Fibroblast of the aortic adventitia (primary cell): ENCODE results near the gene SPAG9. TPM values are rescaled to one million over a fixed set of nuclear protein-coding genes. Genes with fewer than 3 reads are reported as not detected.

Source experiments
- DNase-seq: peaks from one replicate; pipeline ENCODE4 v3.0.0-alpha.2; 2010; ENCODE audit warnings: low read depth
- H3K4me3 ChIP-seq: 2 replicates; pipeline ENCODE4 v1.5.1; 2011; ENCODE audit warnings: low read depth, mild to moderate bottlenecking, control low read depth, low read length, moderate library complexity
- CTCF ChIP-seq: IDR thresholded peaks from 2 replicates; pipeline ENCODE4 v1.5.1; 2011; ENCODE audit warnings: mild to moderate bottlenecking, low read length, control low read depth, inconsistent platforms; ENCODE audit not compliant: insufficient read depth
- total RNA-seq: library from RNA; depleted of rRNA; stranded (reverse); fragments of >200 nt; gene quantifications from 2 replicates; pipeline ENCODE4 v1.2.3, GENCODE V29; 2012; ENCODE audit warnings: low replicate concordance

Gene SPAG9
- total RNA-seq, 1 donor = 135 TPM

- H3K4me3 ChIP-seq = no peak overlapping the region
- no peak for TF ChIP-seq CTCF
These were observed 180.6 kb downstream of the SPAG9 start for GRCh38 chr17:50939795-50940684.

GRCh38 chr17:50939542-50939794 is 181.2 kb downstream of the SPAG9 start:
- no peak overlapping the region for H3K4me3 ChIP-seq
- no peak for DNase-seq
- TF ChIP-seq CTCF = no peak

More at GRCh38 chr17:50939795-50940684, 180.6 kb downstream of the SPAG9 start:
- no peak for DNase-seq

GRCh38 chr17:50938821-50939541 is 181.7 kb downstream of the SPAG9 start:
- TF ChIP-seq CTCF = no peak
- DNase-seq = no peak
- no peak overlapping the region for H3K4me3 ChIP-seq

GRCh38 chr17:50935996-50936266 is 184.7 kb downstream of the SPAG9 start:
- no peak overlapping the region for H3K4me3 ChIP-seq
- no peak for DNase-seq
- no peak for TF ChIP-seq CTCF

GRCh38 chr17:50935221-50935995 is 185.3 kb downstream of the SPAG9 start:
- no peak for DNase-seq
- TF ChIP-seq CTCF = no peak
- no peak overlapping the region for H3K4me3 ChIP-seq

GRCh38 chr17:50934672-50935220 is 185.9 kb downstream of the SPAG9 start:
- no peak overlapping the region for H3K4me3 ChIP-seq
- no peak for TF ChIP-seq CTCF
- DNase-seq = no peak
